HEK293 (cell line): Measurements from ENCODE around the gene SLC39A11.

Experiments
- CTCF ChIA-PET: fragments of 350-600 bp; formaldehyde crosslinking; extraction: SDS; loops from one replicate; lab custom pipeline; 2021; ENCODE audit warnings: antibody characterized with exemption; lab: Yijun Ruan, JAX
- POLR2A ChIA-PET: fragments of 300-600 bp; formaldehyde crosslinking; extraction: SDS; loops from one replicate; lab custom pipeline; 2020; ENCODE audit warnings: antibody characterized with exemption, inconsistent platforms; lab: Yijun Ruan, JAX
- H3K27ac ChIP-seq: fragments of 200-500 bp; sonication (Bioruptor generic); 2 replicates; pipeline ENCODE4 v1.5.1; 2014; ENCODE audit warnings: low read depth, low read length, control low read depth, inconsistent platforms; ENCODE audit errors: extremely low read depth
- H3K36me3 ChIP-seq, 2 experiments: fragments of 200-500 bp in 1 of 2; sonication (Bioruptor generic) in 1 of 2; 1 replicate in 1 of 2; 2 replicates in 1 of 2; pipeline ENCODE4 v1.5.1; 2014 to 2017; ENCODE audit warnings: inconsistent platforms in 2 of 2, low read length in 2 of 2; ENCODE audit not compliant: control insufficient read depth in 2 of 2, insufficient read depth in 1 of 2
- H3K4me1 ChIP-seq: fragments of 200-500 bp; sonication (Bioruptor generic); 2 replicates; pipeline ENCODE4 v1.5.1; 2014; ENCODE audit warnings: mild to moderate bottlenecking, low read length, inconsistent platforms; ENCODE audit not compliant: control insufficient read depth, insufficient read depth
- H3K4me3 ChIP-seq: 2 replicates; pipeline ENCODE4 v1.5.1; 2011; ENCODE audit warnings: low read depth, mild to moderate bottlenecking, control low read depth, low read length, moderate library complexity
- H3K9me3 ChIP-seq: fragments of 200-500 bp; sonication (Bioruptor generic); 2 replicates; pipeline ENCODE4 v1.5.1; 2014; ENCODE audit warnings: low read depth, low read length, inconsistent platforms; ENCODE audit not compliant: control insufficient read depth, insufficient read depth
- BCL11B ChIP-seq: fragments of 450-650 bp; formaldehyde crosslinking; IDR thresholded peaks from 2 replicates; pipeline ENCODE4 v1.5.1; 2016; ENCODE audit warnings: low read depth, missing biosample characterization, missing genetic modification characterization
- ZBTB48 ChIP-seq: fragments of 450-650 bp; formaldehyde crosslinking; IDR thresholded peaks from 2 replicates; pipeline ENCODE4 v1.5.1; 2016; ENCODE audit warnings: missing biosample characterization, missing genetic modification characterization
- ZFHX2 ChIP-seq: fragments of 450-650 bp; formaldehyde crosslinking; conservative IDR thresholded peaks from 2 replicates; pipeline ENCODE4 v1.5.1; 2016; ENCODE audit warnings: missing biosample characterization, missing genetic modification characterization
- ZFP37 ChIP-seq: fragments of 450-650 bp; formaldehyde crosslinking; IDR thresholded peaks from 2 replicates; pipeline ENCODE4 v1.5.1; 2016; ENCODE audit warnings: missing biosample characterization, missing genetic modification characterization
- ZNF133 ChIP-seq: fragments of 450-650 bp; formaldehyde crosslinking; IDR thresholded peaks from 2 replicates; pipeline ENCODE4 v1.5.1; 2016; ENCODE audit warnings: missing biosample characterization, missing genetic modification characterization
- ZNF202 ChIP-seq: fragments of 450-650 bp; formaldehyde crosslinking; IDR thresholded peaks from 2 replicates; pipeline ENCODE4 v1.5.1; 2016; ENCODE audit warnings: missing biosample characterization, missing genetic modification characterization, borderline replicate concordance
- ZNF404 ChIP-seq: fragments of 450-650 bp; formaldehyde crosslinking; IDR thresholded peaks from 2 replicates; pipeline ENCODE4 v1.5.1; 2017; ENCODE audit warnings: missing biosample characterization, missing genetic modification characterization
- ZNF473 ChIP-seq: fragments of 450-650 bp; formaldehyde crosslinking; IDR thresholded peaks from 2 replicates; pipeline ENCODE4 v1.5.1; 2017; ENCODE audit warnings: missing biosample characterization, missing genetic modification characterization
- ZNF558 ChIP-seq: fragments of 450-650 bp; formaldehyde crosslinking; IDR thresholded peaks from 2 replicates; pipeline ENCODE4 v1.5.1; 2016; ENCODE audit warnings: missing biosample characterization, missing genetic modification characterization
- ZNF571 ChIP-seq: fragments of 450-650 bp; formaldehyde crosslinking; IDR thresholded peaks from 2 replicates; pipeline ENCODE4 v1.5.0; 2017; ENCODE audit warnings: missing biosample characterization, missing genetic modification characterization
- ZNF701 ChIP-seq: fragments of 450-650 bp; formaldehyde crosslinking; IDR thresholded peaks from 2 replicates; pipeline ENCODE4 v1.5.1; 2016; ENCODE audit warnings: missing biosample characterization, missing genetic modification characterization
- ZNF747 ChIP-seq: fragments of 450-650 bp; formaldehyde crosslinking; IDR thresholded peaks from 2 replicates; pipeline ENCODE4 v1.5.1; 2016; ENCODE audit warnings: missing biosample characterization, missing genetic modification characterization
- TF ChIP-seq, protein P1 (sequence below): fragments of 450-650 bp; formaldehyde crosslinking; IDR thresholded peaks from 2 replicates; pipeline ENCODE4 v1.5.1; 2016; ENCODE audit warnings: missing biosample characterization, missing genetic modification characterization
- TF ChIP-seq, protein P2 (sequence below): fragments of 450-650 bp; formaldehyde crosslinking; IDR thresholded peaks from 2 replicates; pipeline ENCODE4 v1.5.1; 2017; ENCODE audit warnings: missing biosample characterization, mild to moderate bottlenecking, missing genetic modification characterization, moderate library complexity
- TF ChIP-seq, protein P3 (sequence below): fragments of 450-650 bp; formaldehyde crosslinking; IDR thresholded peaks from 2 replicates; pipeline ENCODE4 v1.5.1; 2017; ENCODE audit warnings: missing biosample characterization, missing genetic modification characterization
- TF ChIP-seq, protein P4 (sequence below): fragments of 450-650 bp; formaldehyde crosslinking; IDR thresholded peaks from 2 replicates; pipeline ENCODE4 v1.5.1; 2016; ENCODE audit warnings: missing biosample characterization, missing genetic modification characterization

The SLC39A11 gene

DNA sequence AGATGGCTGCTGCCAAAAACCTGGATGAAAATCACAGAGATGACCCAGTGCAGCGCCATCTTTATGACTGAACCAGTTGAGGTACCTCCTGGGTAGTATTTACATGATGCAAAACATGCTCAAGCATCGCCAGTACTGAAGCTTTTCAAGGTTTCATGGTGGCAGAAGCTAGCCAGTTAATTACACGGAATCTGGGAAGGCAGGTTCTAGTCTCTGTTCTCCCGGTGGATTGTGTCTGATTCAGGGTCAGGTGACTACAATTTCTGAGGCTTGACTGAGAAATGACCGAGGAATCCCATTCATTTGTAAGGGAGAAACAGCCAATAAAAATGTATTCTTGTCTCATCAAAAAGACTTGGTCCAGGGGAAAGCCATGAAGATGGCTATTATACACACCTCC, 209.1 kb downstream of the SLC39A11 start:
- H3K36me3 ChIP-seq, result no peaks in the 10 kb centered on the region
- H3K27ac ChIP-seq, result no peak overlapping the region
- CTCF ChIA-PET, result interaction anchor here (1.1 to 2.0 kb wide), 2 partner anchors 15 to 19 kb away, joined by 3 to 4 read pairs; no protein-coding TSS in a partner anchor
- no peaks in the 10 kb centered on the region for H3K9me3 ChIP-seq
- H3K4me3 ChIP-seq, result no peak overlapping the region
- no peaks in the 10 kb centered on the region for H3K4me1 ChIP-seq
- POLR2A ChIA-PET, result no interaction called here
- no peak for TF ChIP-seq ZNF701 (tag by site-specific recombination)
- no peak for TF ChIP-seq ZNF404 (tag by site-specific recombination)
- TF ChIP-seq, protein P1, sequence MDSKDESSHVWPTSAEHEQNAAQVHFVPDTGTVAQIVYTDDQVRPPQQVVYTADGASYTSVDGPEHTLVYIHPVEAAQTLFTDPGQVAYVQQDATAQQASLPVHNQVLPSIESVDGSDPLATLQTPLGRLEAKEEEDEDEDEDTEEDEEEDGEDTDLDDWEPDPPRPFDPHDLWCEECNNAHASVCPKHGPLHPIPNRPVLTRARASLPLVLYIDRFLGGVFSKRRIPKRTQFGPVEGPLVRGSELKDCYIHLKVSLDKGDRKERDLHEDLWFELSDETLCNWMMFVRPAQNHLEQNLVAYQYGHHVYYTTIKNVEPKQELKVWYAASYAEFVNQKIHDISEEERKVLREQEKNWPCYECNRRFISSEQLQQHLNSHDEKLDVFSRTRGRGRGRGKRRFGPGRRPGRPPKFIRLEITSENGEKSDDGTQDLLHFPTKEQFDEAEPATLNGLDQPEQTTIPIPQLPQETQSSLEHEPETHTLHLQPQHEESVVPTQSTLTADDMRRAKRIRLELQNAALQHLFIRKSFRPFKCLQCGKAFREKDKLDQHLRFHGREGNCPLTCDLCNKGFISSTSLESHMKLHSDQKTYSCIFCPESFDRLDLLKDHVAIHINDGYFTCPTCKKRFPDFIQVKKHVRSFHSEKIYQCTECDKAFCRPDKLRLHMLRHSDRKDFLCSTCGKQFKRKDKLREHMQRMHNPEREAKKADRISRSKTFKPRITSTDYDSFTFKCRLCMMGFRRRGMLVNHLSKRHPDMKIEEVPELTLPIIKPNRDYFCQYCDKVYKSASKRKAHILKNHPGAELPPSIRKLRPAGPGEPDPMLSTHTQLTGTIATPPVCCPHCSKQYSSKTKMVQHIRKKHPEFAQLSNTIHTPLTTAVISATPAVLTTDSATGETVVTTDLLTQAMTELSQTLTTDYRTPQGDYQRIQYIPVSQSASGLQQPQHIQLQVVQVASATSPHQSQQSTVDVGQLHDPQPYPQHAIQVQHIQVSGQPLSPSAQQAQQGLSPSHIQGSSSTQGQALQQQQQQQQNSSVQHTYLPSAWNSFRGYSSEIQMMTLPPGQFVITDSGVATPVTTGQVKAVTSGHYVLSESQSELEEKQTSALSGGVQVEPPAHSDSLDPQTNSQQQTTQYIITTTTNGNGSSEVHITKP (tag by site-specific recombination), result no peak
- TF ChIP-seq, protein P2, sequence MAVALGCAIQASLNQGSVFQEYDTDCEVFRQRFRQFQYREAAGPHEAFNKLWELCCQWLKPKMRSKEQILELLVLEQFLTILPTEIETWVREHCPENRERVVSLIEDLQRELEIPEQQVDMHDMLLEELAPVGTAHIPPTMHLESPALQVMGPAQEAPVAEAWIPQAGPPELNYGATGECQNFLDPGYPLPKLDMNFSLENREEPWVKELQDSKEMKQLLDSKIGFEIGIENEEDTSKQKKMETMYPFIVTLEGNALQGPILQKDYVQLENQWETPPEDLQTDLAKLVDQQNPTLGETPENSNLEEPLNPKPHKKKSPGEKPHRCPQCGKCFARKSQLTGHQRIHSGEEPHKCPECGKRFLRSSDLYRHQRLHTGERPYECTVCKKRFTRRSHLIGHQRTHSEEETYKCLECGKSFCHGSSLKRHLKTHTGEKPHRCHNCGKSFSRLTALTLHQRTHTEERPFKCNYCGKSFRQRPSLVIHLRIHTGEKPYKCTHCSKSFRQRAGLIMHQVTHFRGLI (tag by site-specific recombination), result no peak
- TF ChIP-seq ZNF558 (tag by site-specific recombination), result no peak
- TF ChIP-seq ZBTB48, result no peak
- no peak for TF ChIP-seq ZNF473 (tag by site-specific recombination)
- no peak for TF ChIP-seq ZNF747 (tag by site-specific recombination)
- TF ChIP-seq ZNF202 (tag by site-specific recombination), result no peak
- no peak for TF ChIP-seq ZFP37 (tag by site-specific recombination)
- TF ChIP-seq ZNF571 (tag by site-specific recombination), result no peak
- TF ChIP-seq ZFHX2 (tag by site-specific recombination), result no peak
- no peak for TF ChIP-seq ZNF133 (tag by site-specific recombination)
- no peak for TF ChIP-seq BCL11B (tag by site-specific recombination)

DNA sequence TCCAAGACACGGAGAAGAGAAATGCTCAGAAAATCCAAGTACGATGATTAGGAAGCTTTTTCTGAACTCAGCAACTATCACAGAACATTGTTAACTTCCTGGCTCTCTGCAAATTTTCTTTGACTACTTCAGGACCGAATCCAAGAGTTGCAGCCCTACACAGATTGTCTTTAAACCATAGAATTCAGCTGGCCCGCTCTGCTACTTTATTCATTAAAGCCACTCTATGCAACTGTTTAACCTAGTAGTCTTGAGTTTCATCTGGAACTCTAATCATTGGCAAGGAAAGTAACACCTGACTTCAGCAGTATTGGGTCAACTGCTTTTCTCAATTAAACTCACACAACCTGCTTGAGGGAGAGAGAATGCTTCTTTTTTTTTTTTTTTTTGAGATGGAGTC, 210.1 kb downstream of the SLC39A11 start:
- TF ChIP-seq, protein P3, sequence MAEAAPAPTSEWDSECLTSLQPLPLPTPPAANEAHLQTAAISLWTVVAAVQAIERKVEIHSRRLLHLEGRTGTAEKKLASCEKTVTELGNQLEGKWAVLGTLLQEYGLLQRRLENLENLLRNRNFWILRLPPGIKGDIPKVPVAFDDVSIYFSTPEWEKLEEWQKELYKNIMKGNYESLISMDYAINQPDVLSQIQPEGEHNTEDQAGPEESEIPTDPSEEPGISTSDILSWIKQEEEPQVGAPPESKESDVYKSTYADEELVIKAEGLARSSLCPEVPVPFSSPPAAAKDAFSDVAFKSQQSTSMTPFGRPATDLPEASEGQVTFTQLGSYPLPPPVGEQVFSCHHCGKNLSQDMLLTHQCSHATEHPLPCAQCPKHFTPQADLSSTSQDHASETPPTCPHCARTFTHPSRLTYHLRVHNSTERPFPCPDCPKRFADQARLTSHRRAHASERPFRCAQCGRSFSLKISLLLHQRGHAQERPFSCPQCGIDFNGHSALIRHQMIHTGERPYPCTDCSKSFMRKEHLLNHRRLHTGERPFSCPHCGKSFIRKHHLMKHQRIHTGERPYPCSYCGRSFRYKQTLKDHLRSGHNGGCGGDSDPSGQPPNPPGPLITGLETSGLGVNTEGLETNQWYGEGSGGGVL (tag by site-specific recombination), result no peak
- TF ChIP-seq, protein P4, sequence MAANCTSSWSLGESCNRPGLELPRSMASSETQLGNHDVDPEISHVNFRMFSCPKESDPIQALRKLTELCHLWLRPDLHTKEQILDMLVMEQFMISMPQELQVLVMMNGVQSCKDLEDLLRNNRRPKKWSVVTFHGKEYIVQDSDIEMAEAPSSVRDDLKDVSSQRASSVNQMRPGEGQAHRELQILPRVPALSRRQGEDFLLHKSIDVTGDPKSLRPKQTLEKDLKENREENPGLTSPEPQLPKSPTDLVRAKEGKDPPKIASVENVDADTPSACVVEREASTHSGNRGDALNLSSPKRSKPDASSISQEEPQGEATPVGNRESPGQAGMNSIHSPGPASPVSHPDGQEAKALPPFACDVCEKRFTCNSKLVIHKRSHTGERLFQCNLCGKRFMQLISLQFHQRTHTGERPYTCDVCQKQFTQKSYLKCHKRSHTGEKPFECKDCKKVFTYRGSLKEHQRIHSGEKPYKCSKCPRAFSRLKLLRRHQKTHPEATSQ, result no peak
- H3K4me3 ChIP-seq, result no peak overlapping the region
- no peak overlapping the region for H3K27ac ChIP-seq
- no peaks in the 10 kb centered on the region for H3K36me3 ChIP-seq
- POLR2A ChIA-PET, result no interaction called here
- CTCF ChIA-PET, result no interaction called here
- H3K4me1 ChIP-seq, result no peaks in the 10 kb centered on the region
- H3K9me3 ChIP-seq, result no peaks in the 10 kb centered on the region
